ENCODE measurements around the gene AVL9.
A peak's percentile ranks its signal among the peaks of the same experiment; 100 is the strongest.
"Not testable (repeated sequence)": the region's sequence is repeated elsewhere in the genome, so short reads cannot be mapped to it uniquely, and the experiment has no call there.

AVL9 gene

GRCh38 chr7:32490127-32490796 is 5.0 kb upstream of the AVL9 start, which contains the start of gene LSM5:
Gene LSM5, minus strand, starts transcription at chr7:32490380. Its CDS starts 15 bp downstream, at chr7:32490365.
- Histone ChIP-seq H3K9me2 (replicated peaks; ENCODE audit: control insufficient read depth, low read length) (no peaks in the 10 kb centered on the region), H3K27me3 (ENCODE audit: control insufficient read depth, low read length) (no peaks in the 10 kb centered on the region), H3F3A (ENCODE audit: control insufficient read depth, insufficient read depth) (peaks cover 17% of the 10 kb centered on the region), H3K27ac (ENCODE audit: low read depth, low read length) (peak within 1 kb of the TSS; percentile 70), H3K4me3 (ENCODE audit: low read length) (peak within 1 kb of the TSS; percentile 93), H3K4me1 (ENCODE audit: control insufficient read depth, low read length) (peaks cover 31% of the 10 kb centered on the region), H3K79me2 (ENCODE audit: control insufficient read depth, low read length) (peaks cover 35% of the 10 kb centered on the region), H3K36me3 (ENCODE audit: control insufficient read depth, low read length) (peaks cover 49% of the 10 kb centered on the region), H3K4me2 (ENCODE audit: low read length) (peak within 1 kb of the TSS; percentile 87), H3K9me3 (ENCODE audit: control insufficient read depth, insufficient read depth, low read length) (no peaks in the 10 kb centered on the region), H4K20me1 (ENCODE audit: control insufficient read depth, insufficient read depth, low read depth, low read length) (no peaks in the 10 kb centered on the region)
- TF ChIP-seq CTCF (IDR thresholded peaks at IDR 0.05; ENCODE audit: low read depth, low read length, poor library complexity, severe bottlenecking) (no peak), EZH2phosphoT487 (IDR thresholded peaks at IDR 0.05; ENCODE audit: borderline replicate concordance, low read length) (no peak)

GRCh38 chr7:32494946-32495297 is 367 bp upstream of the AVL9 start:
- TF ChIP-seq EZH2phosphoT487 (IDR thresholded peaks at IDR 0.05; ENCODE audit: borderline replicate concordance, low read length) (no peak), CTCF (IDR thresholded peaks at IDR 0.05; ENCODE audit: low read depth, low read length, poor library complexity, severe bottlenecking) (no peak)
- H3K4me1 ChIP-seq (ENCODE audit: control insufficient read depth, low read length), result peaks cover 31% of the 10 kb centered on the region
- H3K9me2 ChIP-seq (replicated peaks; ENCODE audit: control insufficient read depth, low read length), result no peaks in the 10 kb centered on the region
- peak overlapping the region; percentile 93 for H3K4me3 ChIP-seq (ENCODE audit: low read length)
- H3K27me3 ChIP-seq (ENCODE audit: control insufficient read depth, low read length), result no peaks in the 10 kb centered on the region
- no peaks in the 10 kb centered on the region for H3K9me3 ChIP-seq (ENCODE audit: control insufficient read depth, insufficient read depth, low read length)
- peak overlapping the region; percentile 91 for H3K4me2 ChIP-seq (ENCODE audit: low read length)
- peaks cover 44% of the 10 kb centered on the region for H3K36me3 ChIP-seq (ENCODE audit: control insufficient read depth, low read length)
- peaks cover 53% of the 10 kb centered on the region for H3K79me2 ChIP-seq (ENCODE audit: control insufficient read depth, low read length)
- 0 out of 2 replicates have a peak, but pooled peaks cover 10% of the 10 kb centered on the region for H4K20me1 ChIP-seq (ENCODE audit: control insufficient read depth, insufficient read depth, low read depth, low read length)
- peak overlapping the region; percentile 40 for H3K27ac ChIP-seq (ENCODE audit: low read depth, low read length)
- H3F3A ChIP-seq (ENCODE audit: control insufficient read depth, insufficient read depth), result peaks cover 20% of the 10 kb centered on the region

- Histone ChIP-seq H3K4me2 (ENCODE audit: low read length) (peak overlapping the region; percentile 69), H3F3A (ENCODE audit: control insufficient read depth, insufficient read depth) (peaks cover 14% of the 10 kb centered on the region; the same call in 1 of the 2 replicates), H3K9me2 (replicated peaks; ENCODE audit: control insufficient read depth, low read length) (no peaks in the 10 kb centered on the region), H3K27me3 (ENCODE audit: control insufficient read depth, low read length) (no peaks in the 10 kb centered on the region), H3K9me3 (ENCODE audit: control insufficient read depth, insufficient read depth, low read length) (no peaks in the 10 kb centered on the region), H3K4me3 (ENCODE audit: low read length) (peak overlapping the region; percentile 95), H3K27ac (ENCODE audit: low read depth, low read length) (peak overlapping the region; percentile 93), H3K4me1 (ENCODE audit: control insufficient read depth, low read length) (peaks cover 37% of the 10 kb centered on the region), H3K36me3 (ENCODE audit: control insufficient read depth, low read length) (peaks cover 41% of the 10 kb centered on the region), H4K20me1 (ENCODE audit: control insufficient read depth, insufficient read depth, low read depth, low read length) (0 out of 2 replicates have a peak, but pooled peaks cover 10% of the 10 kb centered on the region), H3K79me2 (ENCODE audit: control insufficient read depth, low read length) (peaks cover 63% of the 10 kb centered on the region)
- no peak for TF ChIP-seq EZH2phosphoT487 (IDR thresholded peaks at IDR 0.05; ENCODE audit: borderline replicate concordance, low read length)
- TF ChIP-seq CTCF (IDR thresholded peaks at IDR 0.05; ENCODE audit: low read depth, low read length, poor library complexity, severe bottlenecking), result no peak
Measured at GRCh38 chr7:32496052-32496813, 944 bp downstream of the AVL9 start.

DNA sequence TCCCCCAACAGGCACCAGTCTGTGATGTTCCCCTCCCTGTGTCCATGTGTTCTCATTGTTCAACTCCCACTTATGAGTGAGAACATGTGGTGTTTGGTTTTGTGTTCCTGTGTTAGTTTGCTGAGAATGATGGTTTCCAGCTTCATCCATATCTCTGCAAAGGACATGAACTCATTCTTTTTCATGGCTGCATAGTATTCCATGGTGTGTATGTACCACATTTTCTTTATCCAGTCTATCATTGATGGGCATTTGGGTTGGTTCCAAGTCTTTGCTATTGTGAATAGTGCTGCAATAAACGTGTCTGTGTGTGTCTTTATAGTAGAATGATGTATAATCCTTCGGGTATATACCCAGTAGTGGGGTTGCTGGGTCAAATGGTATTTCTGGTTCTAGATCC is 4.5 kb downstream of the AVL9 start:
- H3K4me3 ChIP-seq (ENCODE audit: low read length); H3K27ac ChIP-seq (ENCODE audit: low read depth, low read length); H3F3A ChIP-seq (ENCODE audit: control insufficient read depth, insufficient read depth); H3K27me3 ChIP-seq (ENCODE audit: control insufficient read depth, low read length); H3K9me3 ChIP-seq (ENCODE audit: control insufficient read depth, insufficient read depth, low read length); H3K9me2 ChIP-seq (replicated peaks; ENCODE audit: control insufficient read depth, low read length); H3K4me2 ChIP-seq (ENCODE audit: low read length); H4K20me1 ChIP-seq (ENCODE audit: control insufficient read depth, insufficient read depth, low read depth, low read length): not testable (repeated sequence)
- Histone ChIP-seq H3K4me1 (ENCODE audit: control insufficient read depth, low read length) (peaks cover 28% of the 10 kb centered on the region), H3K36me3 (ENCODE audit: control insufficient read depth, low read length) (peaks cover 50% of the 10 kb centered on the region), H3K79me2 (ENCODE audit: control insufficient read depth, low read length) (peaks cover 91% of the 10 kb centered on the region)

- H3K9me3 ChIP-seq (ENCODE audit: control insufficient read depth, insufficient read depth, low read length); H3K27ac ChIP-seq (ENCODE audit: low read depth, low read length); H4K20me1 ChIP-seq (ENCODE audit: control insufficient read depth, insufficient read depth, low read depth, low read length); H3K4me3 ChIP-seq (ENCODE audit: low read length); H3K4me2 ChIP-seq (ENCODE audit: low read length); H3F3A ChIP-seq (ENCODE audit: control insufficient read depth, insufficient read depth); H3K27me3 ChIP-seq (ENCODE audit: control insufficient read depth, low read length); H3K9me2 ChIP-seq (replicated peaks; ENCODE audit: control insufficient read depth, low read length): not testable (repeated sequence)
- Histone ChIP-seq H3K79me2 (ENCODE audit: control insufficient read depth, low read length) (peaks cover 93% of the 10 kb centered on the region), H3K36me3 (ENCODE audit: control insufficient read depth, low read length) (peaks cover 50% of the 10 kb centered on the region), H3K4me1 (ENCODE audit: control insufficient read depth, low read length) (peaks cover 27% of the 10 kb centered on the region)
Measured at GRCh38 chr7:32500216-32500615, 4.9 kb downstream of the AVL9 start.

All from DOHH2 (cell line).